ENCODE measurements around the gene IFT122. TPM values are rescaled to one million over a fixed set of nuclear protein-coding genes. Genes with fewer than 3 reads are reported as not detected.
A peak's percentile ranks its signal among the peaks of the same experiment; 100 is the strongest.

The IFT122 gene
- total RNA-seq, 6 donors from 2014 or later, result 23.7 to 126 (median 29.1) TPM

- Histone ChIP-seq H3K4me3 (no peak overlapping the region), H3K9me3 (no peaks in the 10 kb centered on the region), H3K36me3 (peaks cover 0 to 9% (median 4%) of the 10 kb centered on the region in 4 donors), H3K27ac (no peak overlapping the region), H3K27me3 (no peaks in the 10 kb centered on the region), H3K4me1 (no peaks in the 10 kb centered on the region)
- WGBS, 2 donors, result 81 to 87% methylated on average over 4 of the region's 4 CpGs
- TF ChIP-seq POLR2A (IDR thresholded peaks at IDR 0.05) (no peak), EP300 (IDR thresholded peaks at IDR 0.05) (no peak), POLR2AphosphoS5 (IDR thresholded peaks at IDR 0.05) (no peak)
- TF ChIP-seq, protein P1, sequence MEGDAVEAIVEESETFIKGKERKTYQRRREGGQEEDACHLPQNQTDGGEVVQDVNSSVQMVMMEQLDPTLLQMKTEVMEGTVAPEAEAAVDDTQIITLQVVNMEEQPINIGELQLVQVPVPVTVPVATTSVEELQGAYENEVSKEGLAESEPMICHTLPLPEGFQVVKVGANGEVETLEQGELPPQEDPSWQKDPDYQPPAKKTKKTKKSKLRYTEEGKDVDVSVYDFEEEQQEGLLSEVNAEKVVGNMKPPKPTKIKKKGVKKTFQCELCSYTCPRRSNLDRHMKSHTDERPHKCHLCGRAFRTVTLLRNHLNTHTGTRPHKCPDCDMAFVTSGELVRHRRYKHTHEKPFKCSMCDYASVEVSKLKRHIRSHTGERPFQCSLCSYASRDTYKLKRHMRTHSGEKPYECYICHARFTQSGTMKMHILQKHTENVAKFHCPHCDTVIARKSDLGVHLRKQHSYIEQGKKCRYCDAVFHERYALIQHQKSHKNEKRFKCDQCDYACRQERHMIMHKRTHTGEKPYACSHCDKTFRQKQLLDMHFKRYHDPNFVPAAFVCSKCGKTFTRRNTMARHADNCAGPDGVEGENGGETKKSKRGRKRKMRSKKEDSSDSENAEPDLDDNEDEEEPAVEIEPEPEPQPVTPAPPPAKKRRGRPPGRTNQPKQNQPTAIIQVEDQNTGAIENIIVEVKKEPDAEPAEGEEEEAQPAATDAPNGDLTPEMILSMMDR (IDR thresholded peaks at IDR 0.05), result no peak
- no peak for DNase-seq
- no peak for ATAC-seq (ENCODE audit: low FRiP score in 2 of 2)
Observed at GRCh38 chr3:129524081-129524480, 84.1 kb downstream of the IFT122 start.

DNA sequence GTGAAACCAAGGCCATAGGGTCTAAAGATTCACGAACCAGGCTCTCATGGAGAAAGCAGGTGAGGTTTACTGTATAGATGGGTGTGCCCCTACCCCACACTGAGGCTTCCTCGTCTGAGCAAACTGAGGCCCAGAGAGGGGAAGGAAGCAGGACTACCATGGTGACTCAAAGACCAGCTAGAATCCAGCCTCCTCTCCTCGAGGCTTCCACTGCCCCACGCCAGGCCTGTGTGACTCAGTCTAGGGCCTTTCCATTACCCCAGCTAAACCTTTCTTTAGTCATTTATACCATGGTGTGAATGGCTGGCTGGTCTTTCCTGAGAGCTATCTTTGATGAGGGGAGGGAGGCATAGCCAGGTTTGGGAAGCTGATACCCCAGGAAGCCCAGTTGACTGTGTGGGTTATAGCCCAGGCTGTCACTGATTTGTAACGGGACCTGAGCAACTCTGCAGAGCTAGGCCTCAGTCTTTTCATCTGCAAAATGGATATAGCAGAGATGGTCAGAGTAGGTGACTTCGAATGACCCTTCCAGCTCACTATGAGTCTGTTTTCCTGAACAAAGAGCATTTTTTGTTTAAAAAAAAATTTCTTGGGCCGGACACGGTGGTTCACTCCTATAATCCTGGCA lies 85.4 kb downstream of the IFT122 start:
- H3K4me3 ChIP-seq, result no peak overlapping the region
- peaks cover 7 to 14% (median 8%) of the 10 kb centered on the region in 4 donors for H3K4me1 ChIP-seq
- peak overlapping the region in 2 of 4 donors; percentile 28 to 41 for H3K27ac ChIP-seq
- WGBS, 2 donors, result 84 to 85% methylated on average over 5 to 8 of the region's 8 CpGs
- ATAC-seq (ENCODE audit: low FRiP score in 2 of 2), result peak in 1 of 2 donors; percentile 18
- H3K36me3 ChIP-seq, result no peaks in the 10 kb centered on the region
- no peaks in the 10 kb centered on the region for H3K9me3 ChIP-seq
- peak in 1 of 2 donors; percentile 38 for DNase-seq
- no peaks in the 10 kb centered on the region for H3K27me3 ChIP-seq
- TF ChIP-seq, protein P1 (IDR thresholded peaks at IDR 0.05), result no peak
- TF ChIP-seq POLR2A (IDR thresholded peaks at IDR 0.05) (no peak), EP300 (IDR thresholded peaks at IDR 0.05) (no peak), POLR2AphosphoS5 (IDR thresholded peaks at IDR 0.05) (no peak)

- H3K27me3 ChIP-seq, result no peaks in the 10 kb centered on the region
- WGBS, 2 donors, result 79 to 80% methylated on average over 6 to 12 of the region's 12 CpGs
- H3K9me3 ChIP-seq, result no peaks in the 10 kb centered on the region
- TF ChIP-seq EP300 (IDR thresholded peaks at IDR 0.05) (no peak), POLR2AphosphoS5 (IDR thresholded peaks at IDR 0.05) (no peak), POLR2A (IDR thresholded peaks at IDR 0.05) (no peak)
- TF ChIP-seq, protein P1 (IDR thresholded peaks at IDR 0.05), result no peak
- DNase-seq (peak in 1 of 2 donors; percentile 47), ATAC-seq (ENCODE audit: low FRiP score in 2 of 2) (peak in 1 of 2 donors; percentile 74)
- H3K4me3 ChIP-seq, result no peak overlapping the region
- peak overlapping the region in 2 of 4 donors; percentile 28 to 41 for H3K27ac ChIP-seq
- no peaks in the 10 kb centered on the region for H3K36me3 ChIP-seq
- peaks cover 7 to 18% (median 8%) of the 10 kb centered on the region in 4 donors for H3K4me1 ChIP-seq
Observed at GRCh38 chr3:129526121-129526900, 86.3 kb downstream of the IFT122 start.

GRCh38 chr3:129527262-129527661 lies 87.2 kb downstream of the IFT122 start:
- Histone ChIP-seq H3K4me1 (peaks cover 7 to 18% (median 8%) of the 10 kb centered on the region in 4 donors), H3K36me3 (no peaks in the 10 kb centered on the region), H3K4me3 (no peak overlapping the region), H3K27ac (no peak overlapping the region), H3K9me3 (no peaks in the 10 kb centered on the region), H3K27me3 (no peaks in the 10 kb centered on the region)
- DNase-seq (no peak), ATAC-seq (ENCODE audit: low FRiP score in 2 of 2) (no peak)
- 93 to 96% methylated on average over 9 to 11 of the region's 11 CpGs for WGBS, 2 donors
- no peak for TF ChIP-seq POLR2A (IDR thresholded peaks at IDR 0.05)
- TF ChIP-seq POLR2AphosphoS5 (IDR thresholded peaks at IDR 0.05), result no peak
- TF ChIP-seq, protein P1 (IDR thresholded peaks at IDR 0.05), result no peak
- no peak for TF ChIP-seq EP300 (IDR thresholded peaks at IDR 0.05)

Data from upper lobe of left lung (tissue), 6 donors.